OCI-M2 (cell line): ENCODE measurements around the gene F13A1.

Experiments
- DNase-seq: peaks from one replicate; lab custom pipeline; 2025; ENCODE audit not compliant: unreplicated experiment; lab: John Stamatoyannopoulos, UW

The F13A1 gene

GRCh38 chr6:6319952-6320811 lies at the start of gene F13A1:
TSS of gene F13A1 (minus strand) at chr6:6320662. CDS start at chr6:6318664, 1,998 bp downstream.
- DNase-seq, result no peak

GRCh38 chr6:6368684-6369052 lies 48.2 kb upstream of the F13A1 start:
- no peak for DNase-seq

GRCh38 chr6:6368040-6368683 lies 47.7 kb upstream of the F13A1 start:
- DNase-seq, result no peak

GRCh38 chr6:6366803-6367202 lies 46.3 kb upstream of the F13A1 start:
- DNase-seq, result no peak

- no peak for DNase-seq
These were observed 44.8 kb upstream of the F13A1 start for GRCh38 chr6:6365242-6365641.

- DNase-seq, result no peak
These were observed 41.8 kb upstream of the F13A1 start for GRCh38 chr6:6362056-6362840.

GRCh38 chr6:6357530-6357929 lies 37.1 kb upstream of the F13A1 start:
- DNase-seq, result no peak

GRCh38 chr6:6357032-6357431 lies 36.6 kb upstream of the F13A1 start:
- no peak for DNase-seq

- no peak for DNase-seq
These were observed 32.3 kb upstream of the F13A1 start for GRCh38 chr6:6352772-6353171.

- no peak for DNase-seq
These were observed 31.1 kb upstream of the F13A1 start for GRCh38 chr6:6351511-6352025.

- no peak for DNase-seq
These were observed 30.2 kb upstream of the F13A1 start for GRCh38 chr6:6350696-6351095.

- DNase-seq, result no peak
These were observed 27.8 kb upstream of the F13A1 start for GRCh38 chr6:6348256-6348655.

GRCh38 chr6:6346427-6347023 lies 26.1 kb upstream of the F13A1 start:
- DNase-seq, result no peak

- DNase-seq, result no peak
These were observed 13.0 kb upstream of the F13A1 start for GRCh38 chr6:6333501-6333900.

GRCh38 chr6:6332811-6333244 lies 12.4 kb upstream of the F13A1 start:
- no peak for DNase-seq

- no peak for DNase-seq
These were observed 11.6 kb upstream of the F13A1 start for GRCh38 chr6:6331946-6332601.

GRCh38 chr6:6331393-6331792 lies 10.9 kb upstream of the F13A1 start:
- DNase-seq, result no peak

GRCh38 chr6:6330407-6330806 lies 9.9 kb upstream of the F13A1 start:
- DNase-seq, result no peak

GRCh38 chr6:6328451-6328850 lies 8.0 kb upstream of the F13A1 start:
- DNase-seq, result no peak

- DNase-seq, result no peak
These were observed 2.9 kb upstream of the F13A1 start for GRCh38 chr6:6323352-6323751.

GRCh38 chr6:6320901-6321300 lies 439 bp upstream of the F13A1 start:
- no peak for DNase-seq
